Activated T-cell treated with anti-CD3 and anti-CD28 coated beads, Interleukin-2, amount 50 U/mL, for 24 hours (primary cell): ENCODE data around the gene SPATA21.
"Not testable (repeated sequence)": the region's sequence is repeated elsewhere in the genome, so short reads cannot be mapped to it uniquely, and the experiment has no call there.

Source experiments
- DNase-seq: peaks from one replicate; pipeline ENCODE4 v3.0.0-alpha.2; 2020
- H3K27ac Mint-ChIP-seq: 2 replicates; pipeline ENCODE4 v1.8.0; 2020; ENCODE audit warnings: mild to moderate bottlenecking, mixed read lengths
- H3K27me3 Mint-ChIP-seq: 2 replicates; pipeline ENCODE4 v1.8.0; 2020; ENCODE audit warnings: mixed read lengths
- H3K36me3 Mint-ChIP-seq: 2 replicates; pipeline ENCODE4 v1.8.0; 2020; ENCODE audit warnings: low read depth, mixed read lengths
- H3K4me1 Mint-ChIP-seq: 2 replicates; pipeline ENCODE4 v1.8.0; 2020; ENCODE audit warnings: low read depth, mixed read lengths
- H3K4me3 Mint-ChIP-seq: 2 replicates; pipeline ENCODE4 v1.8.0; 2020; ENCODE audit warnings: mild to moderate bottlenecking, moderate library complexity, mixed read lengths
- H3K9me3 Mint-ChIP-seq: 2 replicates; pipeline ENCODE4 v1.8.0; 2020; ENCODE audit warnings: mixed read lengths

Gene SPATA21

GRCh38 chr1:16436946-16437474, at the start of gene SPATA21:
SPATA21 (minus strand) TSS chr1:16437424; CDS start chr1:16431371, 6,053 bp downstream.
- DNase-seq, result no peak
- Mint-ChIP-seq H3K36me3 (peaks cover 12% of the 10 kb centered on the region), H3K27ac (no peak within 1 kb of the TSS), H3K9me3 (no peaks in the 10 kb centered on the region), H3K4me1 (peaks cover 25% of the 10 kb centered on the region), H3K27me3 (no peaks in the 10 kb centered on the region), H3K4me3 (no peak within 1 kb of the TSS)

- H3K27ac Mint-ChIP-seq, H3K4me1 Mint-ChIP-seq, H3K9me3 Mint-ChIP-seq, H3K4me3 Mint-ChIP-seq, H3K27me3 Mint-ChIP-seq, DNase-seq: not testable (repeated sequence)
- peaks cover 15% of the 10 kb centered on the region for H3K36me3 Mint-ChIP-seq
Observed at GRCh38 chr1:16487011-16487410, 49.8 kb upstream of the SPATA21 start.

GRCh38 chr1:16486316-16486715, 49.1 kb upstream of the SPATA21 start:
- DNase-seq, H3K9me3 Mint-ChIP-seq, H3K4me3 Mint-ChIP-seq, H3K27ac Mint-ChIP-seq, H3K27me3 Mint-ChIP-seq, H3K4me1 Mint-ChIP-seq: not testable (repeated sequence)
- H3K36me3 Mint-ChIP-seq, result peaks cover 15% of the 10 kb centered on the region

- peak overlapping the region; percentile 15 for H3K27ac Mint-ChIP-seq
- DNase-seq, result no peak
- H3K4me3 Mint-ChIP-seq, result no peak overlapping the region
- no peaks in the 10 kb centered on the region for H3K27me3 Mint-ChIP-seq
- H3K4me1 Mint-ChIP-seq, result no peaks in the 10 kb centered on the region
- H3K36me3 Mint-ChIP-seq, result peaks cover 20% of the 10 kb centered on the region
- no peaks in the 10 kb centered on the region for H3K9me3 Mint-ChIP-seq
Observed at GRCh38 chr1:16484931-16485330, 47.7 kb upstream of the SPATA21 start.

GRCh38 chr1:16484501-16484835, 47.2 kb upstream of the SPATA21 start:
- Mint-ChIP-seq H3K27ac (no peak overlapping the region), H3K36me3 (peaks cover 22% of the 10 kb centered on the region), H3K27me3 (no peaks in the 10 kb centered on the region), H3K4me3 (no peak overlapping the region), H3K9me3 (no peaks in the 10 kb centered on the region), H3K4me1 (no peaks in the 10 kb centered on the region)
- no peak for DNase-seq

GRCh38 chr1:16483639-16484500, 46.6 kb upstream of the SPATA21 start:
- peaks cover 22% of the 10 kb centered on the region for H3K36me3 Mint-ChIP-seq
- not testable (repeated sequence) for H3K27ac Mint-ChIP-seq

GRCh38 chr1:16483146-16483545, 45.9 kb upstream of the SPATA21 start:
- peaks cover 27% of the 10 kb centered on the region for H3K36me3 Mint-ChIP-seq
- not testable (repeated sequence) for H3K4me1 Mint-ChIP-seq

More at GRCh38 chr1:16483639-16484500, 46.6 kb upstream of the SPATA21 start:
- not testable (repeated sequence) for DNase-seq, H3K27me3 Mint-ChIP-seq, H3K4me3 Mint-ChIP-seq, H3K9me3 Mint-ChIP-seq, H3K4me1 Mint-ChIP-seq

GRCh38 chr1:16478091-16478490, 40.9 kb upstream of the SPATA21 start:
- Mint-ChIP-seq H3K9me3 (no peaks in the 10 kb centered on the region), H3K36me3 (peaks cover 50% of the 10 kb centered on the region), H3K4me3 (no peak overlapping the region), H3K27me3 (no peaks in the 10 kb centered on the region), H3K4me1 (peaks cover 4% of the 10 kb centered on the region), H3K27ac (no peak overlapping the region)
- no peak for DNase-seq

More at GRCh38 chr1:16483146-16483545, 45.9 kb upstream of the SPATA21 start:
- not testable (repeated sequence) for H3K27me3 Mint-ChIP-seq, DNase-seq, H3K9me3 Mint-ChIP-seq, H3K27ac Mint-ChIP-seq, H3K4me3 Mint-ChIP-seq

GRCh38 chr1:16475771-16476770, 38.8 kb upstream of the SPATA21 start:
- H3K27me3 Mint-ChIP-seq, H3K27ac Mint-ChIP-seq, DNase-seq, H3K4me1 Mint-ChIP-seq, H3K4me3 Mint-ChIP-seq, H3K9me3 Mint-ChIP-seq: not testable (repeated sequence)
- peaks cover 45% of the 10 kb centered on the region for H3K36me3 Mint-ChIP-seq

GRCh38 chr1:16474891-16475290, 37.7 kb upstream of the SPATA21 start:
- not testable (repeated sequence) for H3K4me3 Mint-ChIP-seq, H3K27ac Mint-ChIP-seq, H3K4me1 Mint-ChIP-seq, H3K27me3 Mint-ChIP-seq, H3K9me3 Mint-ChIP-seq, DNase-seq
- H3K36me3 Mint-ChIP-seq, result peaks cover 43% of the 10 kb centered on the region

GRCh38 chr1:16474166-16474800, 37.1 kb upstream of the SPATA21 start:
- no peaks in the 10 kb centered on the region for H3K9me3 Mint-ChIP-seq
- no peak overlapping the region for H3K4me3 Mint-ChIP-seq
- H3K27me3 Mint-ChIP-seq, result no peaks in the 10 kb centered on the region
- peaks cover 4% of the 10 kb centered on the region for H3K4me1 Mint-ChIP-seq
- H3K27ac Mint-ChIP-seq, result no peak overlapping the region
- DNase-seq, result no peak
- H3K36me3 Mint-ChIP-seq, result peaks cover 43% of the 10 kb centered on the region

GRCh38 chr1:16468558-16468957, 31.3 kb upstream of the SPATA21 start:
- Mint-ChIP-seq H3K4me3 (no peak overlapping the region), H3K27ac (peak overlapping the region; percentile 4), H3K4me1 (peaks cover 6% of the 10 kb centered on the region), H3K36me3 (peaks cover 46% of the 10 kb centered on the region), H3K27me3 (no peaks in the 10 kb centered on the region), H3K9me3 (no peaks in the 10 kb centered on the region)
- DNase-seq, result no peak

- peaks cover 68% of the 10 kb centered on the region for H3K36me3 Mint-ChIP-seq
- H3K9me3 Mint-ChIP-seq, result no peaks in the 10 kb centered on the region
- no peak for DNase-seq
- no peaks in the 10 kb centered on the region for H3K27me3 Mint-ChIP-seq
- peaks cover 2% of the 10 kb centered on the region for H3K4me1 Mint-ChIP-seq
- H3K27ac Mint-ChIP-seq, result peak overlapping the region; percentile 24
- H3K4me3 Mint-ChIP-seq, result no peak overlapping the region
Observed at GRCh38 chr1:16464917-16465625, 27.8 kb upstream of the SPATA21 start.
